ENCODE measurements around the gene SLC11A2.
"Not testable (repeated sequence)": the region's sequence is repeated elsewhere in the genome, so short reads cannot be mapped to it uniquely, and the experiment has no call there.

The SLC11A2 gene

DNA sequence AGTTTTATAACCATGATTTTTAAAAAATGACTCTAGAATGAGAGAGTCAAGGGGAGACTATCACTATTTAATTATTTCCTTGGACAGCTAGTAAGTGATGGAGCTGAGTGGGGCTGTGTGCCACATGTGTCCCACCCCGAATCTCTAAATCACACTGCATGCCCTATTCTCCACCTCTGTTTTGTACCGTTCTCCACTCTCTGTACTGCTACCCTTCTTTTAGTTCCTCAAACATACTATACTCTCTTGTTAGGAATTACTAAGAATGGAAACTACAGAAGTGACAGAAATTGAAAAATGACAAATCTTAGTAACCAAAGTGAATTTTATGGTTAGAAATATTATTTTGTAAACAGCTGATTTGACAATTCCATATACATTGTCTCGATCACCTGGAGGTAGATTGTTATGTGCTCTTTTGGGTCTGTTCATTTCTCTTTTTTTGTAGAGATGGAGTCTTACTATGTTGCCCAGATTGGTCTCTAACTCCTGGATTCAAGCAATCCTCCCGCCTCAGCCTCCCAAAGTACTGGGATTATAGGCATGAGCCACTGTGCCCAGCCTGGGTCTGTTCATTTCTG, 35.9 kb downstream of the SLC11A2 start:
- DNase-seq = no peak

DNA sequence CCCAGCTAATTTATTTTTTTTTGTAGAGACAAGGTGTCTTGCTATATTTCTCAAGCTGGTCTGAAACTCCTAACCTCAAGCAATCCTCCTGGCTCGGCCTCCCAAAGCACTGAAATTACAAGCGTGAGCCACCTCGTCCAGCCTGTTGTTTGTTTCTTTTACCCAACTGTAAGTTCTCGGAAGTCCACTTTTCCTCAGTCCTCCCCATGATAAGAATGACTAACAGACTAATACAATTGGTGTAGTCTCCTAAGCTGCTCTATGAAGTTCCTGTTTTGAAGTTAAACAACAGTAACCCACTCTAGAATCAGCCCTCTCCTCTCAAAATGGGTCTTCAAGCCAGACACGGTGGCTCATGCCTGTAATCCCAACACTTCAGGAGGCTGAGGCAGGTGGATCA, 37.3 kb downstream of the SLC11A2 start:
- DNase-seq = no peak

DNA sequence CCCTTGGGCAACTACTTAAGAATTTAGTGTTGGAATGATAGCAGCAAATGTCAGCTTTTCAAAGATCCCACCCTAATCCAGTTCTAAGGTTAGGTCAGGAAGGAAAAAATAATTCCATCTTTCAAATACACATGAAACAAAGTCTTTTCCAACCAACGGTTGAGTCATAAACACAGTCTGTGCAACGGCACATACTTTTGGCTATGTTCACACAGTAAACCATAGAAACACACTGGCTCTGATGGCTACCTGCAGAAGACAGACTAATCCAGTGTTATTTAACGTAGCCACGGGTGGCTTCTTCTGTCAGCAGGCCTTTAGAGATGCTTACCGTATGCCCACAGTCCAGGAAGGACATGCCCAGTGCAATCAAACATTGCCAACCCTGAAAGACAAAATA, 38.1 kb downstream of the SLC11A2 start:
- DNase-seq = no peak

DNA sequence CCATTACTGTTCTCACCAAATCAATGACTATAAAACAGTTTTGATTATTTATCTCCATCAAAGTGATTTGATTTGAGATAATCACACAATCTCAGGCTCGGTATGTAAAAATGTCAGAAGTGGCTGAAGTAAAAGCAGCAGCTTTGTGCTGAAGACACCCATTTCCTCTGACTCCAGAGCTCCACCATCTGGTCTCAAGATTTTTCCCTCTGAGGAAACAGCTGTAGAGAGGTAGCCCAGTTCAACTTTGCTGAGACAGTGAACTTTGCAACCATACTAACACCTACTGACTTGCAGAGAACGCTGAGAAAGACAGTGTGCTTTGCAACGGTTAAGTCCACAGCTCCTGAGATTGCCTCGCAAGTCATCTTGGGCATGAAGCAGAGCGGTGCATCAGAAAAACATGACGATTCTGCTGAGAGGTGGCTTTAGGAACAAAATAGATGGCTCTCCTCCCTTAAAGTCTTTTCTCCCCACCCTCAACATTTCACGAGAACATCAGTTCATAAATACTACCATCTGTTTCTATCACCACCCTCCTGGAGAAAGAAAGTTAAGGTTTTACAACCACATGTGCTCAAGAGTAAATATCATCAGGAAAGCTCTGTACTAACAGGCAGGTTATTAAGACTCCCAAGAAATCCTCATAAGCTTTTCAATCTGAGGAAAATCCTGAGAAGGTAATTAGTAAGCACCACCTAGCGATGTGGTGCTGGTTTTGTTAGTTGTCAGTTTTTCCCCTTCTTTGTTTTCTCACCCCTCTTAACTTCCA, 39.0 kb downstream of the SLC11A2 start:
- DNase-seq = peak; percentile 18 to 44

DNA sequence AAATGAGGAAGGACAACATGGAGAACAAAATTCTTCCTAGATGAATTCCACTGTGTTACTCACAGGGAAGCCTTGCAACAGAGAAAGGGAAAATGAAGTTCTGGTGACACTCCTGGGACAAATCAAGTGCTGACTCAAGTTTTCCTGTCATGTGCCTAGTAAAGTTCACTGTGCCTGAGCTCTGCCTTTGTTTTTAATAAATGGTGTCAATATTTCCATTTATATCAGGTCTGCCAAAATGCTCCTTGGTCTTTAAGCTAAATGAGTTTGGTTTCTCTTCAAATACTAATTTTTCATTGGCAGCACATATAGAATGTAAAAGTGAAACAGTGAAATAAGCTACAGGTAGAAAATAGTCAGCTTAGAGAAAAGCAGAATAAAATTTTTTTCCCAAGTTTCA, 40.9 kb downstream of the SLC11A2 start:
- DNase-seq = no peak

DNA sequence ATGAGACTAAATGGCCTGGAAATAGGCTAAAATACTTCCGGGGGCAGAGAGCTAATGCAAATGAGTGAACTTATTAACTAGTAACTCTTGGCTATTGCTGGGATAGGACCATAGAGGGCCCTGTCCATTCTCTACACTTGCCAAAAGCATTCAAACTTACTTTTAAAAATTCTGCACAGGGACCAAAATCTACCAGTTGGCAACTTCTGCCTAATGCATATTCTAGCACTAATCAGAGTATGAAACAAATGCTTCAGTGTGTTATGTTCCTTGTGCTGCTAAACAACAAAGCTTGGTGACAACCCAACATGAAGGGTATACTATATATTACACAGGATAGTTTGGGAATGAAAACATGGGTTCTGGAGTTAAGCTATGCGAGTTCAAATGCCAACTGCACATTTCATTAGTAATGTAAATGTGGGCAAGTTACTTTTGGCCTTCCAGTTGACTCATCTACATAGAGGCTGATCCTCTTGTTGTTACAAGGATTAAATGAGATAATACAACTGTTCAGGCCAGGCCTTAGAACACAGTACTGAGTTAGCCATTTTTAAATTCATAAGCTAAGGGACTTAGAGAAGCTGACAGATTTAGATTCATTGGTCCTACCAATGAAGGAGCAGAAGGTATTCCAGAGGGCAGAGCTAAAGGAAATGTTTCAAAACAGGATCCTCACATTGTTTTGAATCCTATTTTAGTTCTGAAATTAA, 41.4 kb downstream of the SLC11A2 start:
- DNase-seq = no peak

DNA sequence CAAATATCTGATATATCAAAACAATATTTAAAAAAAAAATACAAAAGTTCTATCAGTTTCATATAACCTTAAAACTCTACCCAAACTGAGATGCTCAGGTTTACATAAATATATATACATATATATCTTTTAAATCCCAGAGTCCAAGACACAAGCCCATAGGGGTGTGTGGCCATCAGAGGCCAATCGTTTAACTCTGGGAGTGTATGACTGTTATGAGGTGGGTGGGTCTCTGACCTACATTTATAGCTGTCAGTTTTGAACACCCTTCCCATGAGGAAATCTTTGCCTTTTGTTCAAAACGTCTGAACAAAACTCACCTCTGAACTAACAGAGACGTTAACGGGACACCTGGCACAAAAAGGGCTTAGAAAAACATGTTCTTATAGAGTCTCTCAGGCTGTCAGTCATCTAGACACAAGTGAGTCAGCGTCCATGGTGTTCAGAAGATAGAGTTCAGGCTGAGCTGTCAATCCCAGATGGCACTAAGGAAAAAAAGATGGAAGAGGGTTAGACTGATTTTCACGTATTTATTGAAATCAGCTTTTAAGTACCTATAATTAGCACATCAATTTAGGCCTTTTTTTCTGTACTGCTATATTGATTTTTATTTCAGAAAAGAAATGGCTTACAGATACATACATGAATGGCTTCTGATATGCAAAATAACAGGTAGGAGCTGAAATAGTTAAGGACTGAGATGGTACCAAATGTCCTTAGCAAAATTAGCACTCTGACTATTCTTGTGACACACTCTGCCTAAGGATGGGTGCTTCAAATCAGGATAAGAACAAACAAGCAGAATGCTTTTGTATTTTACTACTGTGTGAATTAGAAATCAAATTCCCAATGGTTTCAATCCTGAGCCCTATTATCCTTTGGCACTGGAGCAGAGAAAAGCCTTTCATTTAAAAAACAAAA, 44.6 kb downstream of the SLC11A2 start:
- no peak for DNase-seq

DNA sequence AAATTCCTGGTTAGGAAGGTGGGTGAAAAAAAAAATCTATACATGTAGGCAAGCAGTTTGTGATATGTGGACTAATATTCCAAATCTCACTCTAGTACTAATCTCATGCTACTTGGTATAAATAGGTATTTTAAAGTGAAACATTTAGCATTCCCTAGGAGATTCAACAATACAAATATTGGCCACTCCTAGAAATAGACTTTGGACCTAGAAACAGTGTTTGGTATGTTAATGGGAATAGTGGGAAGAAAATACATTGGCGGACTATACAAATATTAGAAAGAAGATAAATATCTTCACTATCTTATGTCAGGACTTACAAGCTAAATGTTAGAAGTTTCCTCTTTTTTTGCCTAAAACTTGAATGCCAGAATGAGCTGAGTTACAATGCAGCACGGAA, 45.6 kb downstream of the SLC11A2 start:
- DNase-seq = no peak

DNA sequence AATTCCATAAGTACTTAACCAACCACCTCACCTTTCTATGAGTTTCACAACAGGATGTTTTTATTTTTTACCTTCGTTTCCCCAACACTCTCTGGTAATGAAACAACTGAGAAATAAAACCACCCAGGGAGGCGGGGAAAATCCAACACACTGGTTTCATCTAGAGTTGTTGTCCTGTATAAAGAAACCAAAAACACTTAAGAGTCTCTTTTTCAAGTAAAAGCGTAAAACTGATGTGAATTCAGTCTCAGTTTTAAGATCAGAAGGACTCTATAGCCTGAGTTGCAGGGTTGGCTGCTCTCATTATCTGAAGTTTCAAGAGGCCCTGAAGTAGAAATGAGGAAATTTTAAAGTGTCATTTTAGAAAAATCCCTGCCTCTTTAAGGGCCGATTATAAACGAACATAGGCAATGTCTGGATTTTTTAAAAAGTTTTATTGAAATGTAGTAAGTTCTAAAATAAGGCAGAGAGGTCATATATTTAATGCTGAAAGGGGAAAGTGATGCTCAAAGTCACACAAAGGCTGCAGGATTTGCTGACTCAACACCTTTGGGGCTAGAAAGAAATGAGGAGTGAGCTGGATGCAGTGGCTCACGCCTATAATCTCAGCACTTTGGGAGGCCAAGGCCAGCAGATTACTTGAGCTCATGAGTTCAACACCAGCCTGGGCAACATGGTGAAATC, 46.7 kb downstream of the SLC11A2 start:
- no peak for DNase-seq

DNA sequence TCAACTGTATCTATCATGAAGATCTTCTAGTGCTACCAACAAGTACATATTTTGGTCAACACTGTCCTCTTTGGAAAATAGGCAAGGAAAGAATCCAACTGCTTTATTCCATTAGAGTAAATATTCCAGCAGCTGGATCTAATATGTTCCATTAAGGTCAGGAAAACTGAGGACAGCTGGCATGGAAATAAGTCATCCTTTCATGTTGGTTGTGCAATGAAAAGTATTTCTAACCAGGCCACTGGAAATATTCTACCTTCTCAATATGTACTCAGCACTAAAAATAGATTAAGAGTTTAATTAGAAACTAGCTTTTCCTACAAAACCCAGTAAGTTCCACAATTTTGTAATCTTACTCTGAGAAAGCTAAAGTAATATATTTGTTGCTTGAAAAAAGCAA, 54.2 kb downstream of the SLC11A2 start:
- DNase-seq = no peak

DNA sequence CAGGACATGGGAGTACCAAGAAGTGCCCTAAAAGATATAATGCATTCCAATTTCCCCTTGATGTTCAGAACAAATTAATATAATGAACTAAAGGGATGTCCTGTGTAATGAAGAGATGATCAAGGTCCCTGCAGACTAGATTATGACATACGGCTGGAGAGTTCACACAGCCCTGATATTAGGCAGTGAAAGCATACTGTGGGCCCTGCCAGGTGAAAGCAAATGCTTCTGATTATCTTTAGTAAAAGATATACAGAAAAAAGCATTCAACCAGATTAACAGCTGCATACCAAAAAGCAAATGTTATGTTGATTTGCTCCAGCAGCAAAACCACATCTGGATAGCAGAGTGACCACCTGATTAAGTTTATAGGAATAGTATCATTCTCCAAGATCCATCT, 61.8 kb downstream of the SLC11A2 start:
- no peak for DNase-seq

DNA sequence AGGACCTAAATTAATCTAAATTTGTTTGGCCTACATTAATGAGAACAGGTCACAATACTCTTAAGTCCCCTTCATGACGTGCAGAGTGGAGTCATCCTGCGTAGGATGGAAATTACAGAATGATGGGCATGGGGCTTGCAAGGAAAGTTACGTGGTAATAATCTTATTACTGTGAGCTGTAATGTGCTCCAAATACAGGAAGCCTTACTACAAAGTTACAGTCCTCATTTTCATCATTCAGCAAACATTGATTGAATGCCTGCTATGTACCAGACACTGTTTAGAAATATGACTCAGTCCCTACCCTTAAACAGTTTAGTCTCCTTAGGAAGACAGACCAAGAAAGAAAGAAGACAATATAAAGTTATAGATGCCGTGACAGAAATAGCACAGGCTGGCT, 64.5 kb downstream of the SLC11A2 start:
- DNase-seq = no peak

DNA sequence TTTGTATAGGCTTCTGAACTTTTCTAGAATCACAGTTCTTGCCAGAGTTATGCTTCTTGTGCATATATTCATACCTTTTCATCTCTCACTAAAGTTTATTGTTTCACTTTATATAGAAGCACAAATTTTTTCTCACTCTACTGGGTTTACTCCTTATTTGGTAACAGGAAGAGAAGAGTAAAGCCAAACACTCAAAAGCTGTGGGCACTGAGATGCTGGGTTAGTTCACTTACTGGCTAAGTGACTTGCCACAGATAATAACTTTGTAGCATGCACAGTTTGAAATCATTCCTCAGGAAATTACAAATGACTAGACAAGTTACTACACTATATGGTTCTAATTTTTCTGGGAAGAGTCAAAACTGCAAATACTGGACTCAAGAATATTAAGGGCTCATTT, 66.1 kb downstream of the SLC11A2 start:
- DNase-seq = no peak

DNA sequence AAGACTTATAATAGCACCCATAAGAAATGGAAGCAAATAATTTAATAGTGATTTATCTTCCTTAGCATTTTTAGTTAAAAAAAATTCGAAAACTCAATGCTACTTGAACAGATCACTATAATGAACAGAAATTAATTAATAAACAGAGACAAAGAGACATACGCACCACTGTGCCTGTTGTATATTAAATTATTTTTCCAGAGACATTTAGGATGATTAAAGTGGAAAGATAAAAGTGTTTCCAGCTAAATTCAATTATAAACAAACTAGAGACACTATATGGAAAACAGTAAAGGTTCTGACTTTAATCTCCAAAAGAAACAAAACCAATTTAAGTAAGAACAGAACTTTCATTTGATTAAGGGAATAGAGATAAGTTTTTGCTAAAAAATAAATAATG, 70.5 kb downstream of the SLC11A2 start:
- DNase-seq = no peak

DNA sequence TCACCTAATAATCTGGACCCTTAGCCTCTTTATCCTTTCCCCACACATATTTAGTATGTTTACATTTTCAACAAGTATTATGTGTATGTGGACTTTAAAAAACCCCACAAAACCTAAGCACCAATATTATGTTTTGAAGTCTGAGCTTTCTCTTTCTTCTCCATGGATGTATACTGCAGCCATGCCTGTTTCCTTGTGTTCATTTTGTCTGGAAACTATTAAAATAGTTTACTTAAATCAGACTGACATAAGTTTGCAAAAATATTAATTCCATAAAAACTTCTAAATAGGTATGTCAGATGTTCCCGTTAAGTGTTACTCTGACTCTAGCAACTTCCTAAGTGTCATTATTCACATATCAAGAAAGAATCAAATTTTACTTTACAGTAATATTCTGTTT, 70.9 kb downstream of the SLC11A2 start:
- DNase-seq = no peak

DNA sequence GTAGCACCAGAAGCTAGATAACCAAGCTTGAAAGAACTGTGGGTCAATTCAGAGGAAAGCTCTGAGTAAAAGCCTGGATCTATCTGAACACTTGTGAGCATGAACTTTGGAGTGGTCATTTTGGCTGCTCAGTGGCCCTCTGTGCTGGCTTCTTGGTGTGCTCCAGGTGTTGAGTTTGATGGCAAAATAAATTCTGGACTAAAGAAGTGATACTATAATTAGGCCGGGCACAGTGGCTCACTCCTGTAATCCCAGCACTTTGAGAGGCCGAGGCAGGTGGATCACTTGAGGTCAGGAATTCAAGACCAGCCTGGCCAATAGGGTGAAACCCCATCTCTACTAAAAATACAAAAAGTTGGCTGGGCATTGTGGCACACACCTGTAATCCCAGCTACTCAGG, 71.4 kb downstream of the SLC11A2 start:
- DNase-seq = not testable (repeated sequence)

DNA sequence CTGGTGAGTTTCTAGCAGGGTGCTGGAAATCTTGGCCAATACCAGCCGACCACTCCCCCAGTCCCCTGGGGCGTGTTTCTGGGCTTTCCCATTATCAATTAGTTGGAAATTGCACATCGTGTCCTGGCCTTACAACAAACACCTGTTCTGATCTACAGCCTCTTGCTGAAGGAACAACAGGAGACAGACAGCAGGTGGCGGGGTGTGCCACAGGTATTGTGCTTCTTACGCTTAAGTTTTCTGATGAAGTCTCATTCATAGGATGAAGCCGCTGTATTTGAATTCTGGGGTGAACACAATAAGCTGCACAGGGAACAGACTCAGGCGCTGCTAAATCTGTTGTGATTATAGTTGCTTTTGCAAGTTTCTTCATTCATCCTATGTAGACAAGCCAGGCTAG, 73.1 kb downstream of the SLC11A2 start:
- peak in 1 of 2 experiments; percentile 16 for DNase-seq

DNA sequence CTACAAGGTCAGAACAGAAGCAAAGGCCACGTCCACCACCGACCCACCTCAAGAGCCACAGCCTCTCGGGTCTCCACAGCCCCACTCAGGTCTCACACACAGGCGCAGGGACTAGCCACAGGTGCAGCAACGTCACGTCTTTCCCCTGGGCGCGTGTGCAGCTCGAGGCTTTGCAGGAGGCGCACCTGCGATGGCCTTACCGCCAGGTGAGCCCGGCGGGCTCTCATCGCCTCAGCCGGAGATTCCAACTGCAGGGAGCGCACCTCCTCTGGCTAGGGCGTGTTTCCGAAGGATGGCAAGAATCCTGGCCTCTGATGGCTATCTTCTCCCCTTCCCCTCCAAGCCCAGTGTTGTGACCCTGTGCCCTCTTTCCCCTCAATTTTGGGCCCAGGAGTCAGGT, 73.7 kb downstream of the SLC11A2 start, which contains the start of gene HIGD1C:
Gene HIGD1C, plus strand, starts transcription at position 35 of the 400 bp plus-strand sequence. CDS start 1,455 bp downstream, outside the sequence.
- DNase-seq = no peak

DNA sequence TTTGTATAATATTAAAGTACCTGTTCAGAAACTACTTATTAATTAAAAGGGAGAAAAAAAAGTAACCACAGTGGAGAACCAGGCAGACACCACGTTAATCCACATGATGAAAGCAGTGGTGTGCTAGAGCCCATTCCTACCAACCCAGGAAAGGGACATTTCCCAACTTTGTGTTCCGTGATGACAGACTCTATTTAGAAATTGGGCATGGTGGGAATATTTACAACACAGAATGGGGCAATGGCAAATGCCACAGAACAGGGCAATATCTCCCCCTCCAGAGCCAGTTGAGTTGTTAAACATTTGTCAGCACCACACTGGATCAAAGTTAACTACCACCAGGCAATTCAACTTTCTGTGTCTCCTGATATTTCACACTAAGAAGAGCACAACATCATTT, 75.1 kb downstream of the SLC11A2 start:
- no peak for DNase-seq

DNA sequence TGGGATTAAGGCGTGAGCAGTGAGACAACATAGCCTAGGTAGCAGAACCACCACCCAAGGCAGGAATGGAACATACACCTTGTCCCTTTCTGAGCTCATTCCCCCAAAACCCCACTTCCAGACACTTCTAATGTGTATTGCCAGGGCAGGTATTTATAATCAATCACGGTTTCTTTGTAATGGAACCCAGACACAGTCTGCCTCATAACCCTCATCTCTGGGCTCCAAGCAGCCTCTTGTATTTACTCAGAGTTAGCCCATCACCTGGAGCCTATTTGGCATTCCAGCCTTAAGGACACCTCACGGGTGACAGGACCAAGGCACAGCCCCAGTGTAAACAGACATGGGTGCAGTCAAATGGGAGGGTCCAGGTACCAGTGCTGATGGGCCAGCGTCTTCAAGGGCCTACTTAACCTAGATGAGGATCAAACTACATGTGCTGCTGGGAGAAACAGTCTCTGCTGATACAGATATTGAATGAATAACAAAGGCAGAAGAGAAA, 76.3 kb downstream of the SLC11A2 start:
- DNase-seq = no peak

DNA sequence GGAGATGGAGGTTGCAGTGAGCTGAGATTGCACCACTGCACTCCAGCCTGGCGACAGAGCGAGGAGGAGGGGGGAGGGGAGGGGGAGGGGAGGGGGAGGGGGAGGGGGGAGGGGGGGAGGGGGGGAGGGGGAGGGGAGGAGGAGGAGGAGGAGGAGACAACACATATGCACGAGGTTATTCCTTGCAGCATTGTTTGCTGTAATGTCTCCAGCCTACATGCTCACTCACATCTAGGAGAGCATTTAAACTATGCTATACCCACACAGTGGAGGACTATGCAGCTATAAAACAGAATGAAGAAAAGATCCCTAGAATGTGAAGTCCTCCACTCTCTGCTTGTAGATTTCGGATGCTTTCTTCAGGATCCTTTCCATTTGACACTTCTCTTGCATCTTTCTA, 77.4 kb downstream of the SLC11A2 start:
- DNase-seq = no peak

DNA sequence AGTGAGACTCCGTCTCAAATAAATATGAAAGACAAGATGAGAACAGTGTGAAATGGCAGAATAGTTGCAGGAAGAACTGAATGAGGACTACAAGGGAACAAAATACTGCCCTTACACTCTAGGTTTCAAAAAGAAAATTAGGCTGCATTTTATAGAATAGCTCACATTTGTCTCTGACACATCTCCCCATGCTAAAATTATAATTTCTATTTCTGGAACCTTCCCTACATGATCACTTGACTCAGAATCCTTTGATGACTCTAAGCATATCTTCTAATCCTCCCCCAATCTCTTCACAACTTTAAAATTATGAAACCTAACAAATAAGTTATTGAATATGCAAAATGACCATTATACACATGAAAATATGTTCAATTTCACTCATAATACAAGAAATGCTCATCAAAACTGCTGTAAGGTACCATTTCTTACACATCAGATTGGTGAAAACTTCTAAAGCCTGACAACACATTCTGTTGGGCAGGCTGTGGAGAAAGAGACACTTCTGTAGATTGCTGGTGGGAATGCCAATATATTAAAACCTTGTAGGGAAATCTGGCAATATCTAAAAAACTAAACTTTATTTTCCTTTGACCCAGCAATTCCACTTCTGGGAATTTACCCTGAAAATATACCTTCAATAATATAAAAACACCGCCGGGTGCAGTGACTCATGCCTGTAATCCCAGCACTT, 78.1 kb downstream of the SLC11A2 start:
- DNase-seq = no peak

Data from NCI-H526 (cell line).